NB4 (cell line): ENCODE results near the gene FAM162A.

Experiments used
- CTCF ChIP-seq: IDR thresholded peaks from one replicate; pipeline ENCODE4 v1.5.1; 2012; ENCODE audit warnings: low read depth, low read length
- MAX ChIP-seq: IDR thresholded peaks from 2 replicates; pipeline ENCODE4 v1.6.1; 2011; ENCODE audit warnings: low read depth, low read length
- POLR2A ChIP-seq: IDR thresholded peaks from 2 replicates; pipeline ENCODE4 v1.6.1; 2011; ENCODE audit warnings: mild to moderate bottlenecking; ENCODE audit not compliant: insufficient read length; ENCODE audit errors: extremely low read depth

- TF ChIP-seq CTCF (no peak), POLR2A (no peak), MAX (no peak)
These were observed 12.5 kb downstream of the FAM162A start for GRCh38 chr3:122396511-122396910.
